ENCODE measurements around the gene CDKL1.

DNA sequence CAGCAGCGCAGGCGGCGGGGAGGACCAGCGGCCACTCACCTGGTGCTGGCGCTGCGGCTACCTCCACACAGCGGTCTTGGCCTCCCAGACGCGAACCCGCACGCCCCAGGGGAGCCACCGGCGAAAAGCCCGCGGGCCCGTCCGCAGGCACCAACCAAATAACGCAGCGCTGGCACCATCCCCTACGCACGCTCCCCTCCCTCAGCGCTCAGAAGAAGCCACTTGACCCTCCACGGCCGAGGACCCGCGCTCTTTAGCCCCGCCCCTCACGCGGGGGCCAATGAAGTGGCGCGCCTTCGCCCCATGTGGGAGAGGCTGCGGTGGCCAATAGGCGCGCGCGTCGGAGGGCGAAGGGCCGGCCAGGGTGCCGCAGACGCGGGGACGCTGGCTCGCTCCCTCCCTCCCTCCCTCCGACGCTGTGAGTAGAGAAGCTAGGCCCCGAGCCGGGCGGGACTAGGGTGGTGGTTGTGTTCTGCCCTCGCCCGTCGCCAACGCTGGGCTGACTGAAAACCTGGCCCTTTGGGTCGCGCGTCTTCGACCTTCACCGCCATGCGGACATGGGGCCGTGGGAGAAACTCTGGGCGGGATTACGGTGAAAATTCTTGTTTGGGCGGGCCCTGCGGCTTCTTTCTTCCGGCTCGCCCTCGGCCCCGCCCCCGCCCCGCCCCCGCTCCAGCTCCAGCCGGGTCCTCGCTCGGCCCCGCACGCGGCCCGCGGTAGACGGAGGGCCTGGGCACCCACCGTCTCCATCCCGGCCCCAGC lies 84.5 kb downstream of the CDKL1 start, which contains the start of the genes DMAC2L and L2HGDH:
- TF ChIP-seq TAF1 (IDR thresholded peaks at IDR 0.05; ENCODE audit: low read depth) (peak; percentile 66), YY1 (IDR thresholded peaks at IDR 0.05; ENCODE audit: low read depth) (no peak; the same call in 1 of the 2 replicates), TEAD4 (IDR thresholded peaks at IDR 0.05) (0 out of 2 replicates have a peak, but pooled peaks have one; percentile 18), TCF12 (IDR thresholded peaks at IDR 0.05; ENCODE audit: low read depth) (peak; percentile 56; the same call in 1 of the 2 replicates), EGR1 (IDR thresholded peaks at IDR 0.05) (peak; percentile 42), FOXM1 (IDR thresholded peaks at IDR 0.05; ENCODE audit: borderline replicate concordance, low read depth) (no peak), CEBPB (IDR thresholded peaks at IDR 0.05) (no peak), ZBTB7A (IDR thresholded peaks at IDR 0.05; ENCODE audit: low read depth) (no peak), RAD21 (IDR thresholded peaks at IDR 0.05; ENCODE audit: low read depth) (no peak), CREB1 (IDR thresholded peaks at IDR 0.05; ENCODE audit: low read depth) (peak; percentile 16; the same call in 1 of the 2 replicates), EP300 (IDR thresholded peaks at IDR 0.05; ENCODE audit: borderline replicate concordance) (no peak)
- TF ChIP-seq, protein P1, sequence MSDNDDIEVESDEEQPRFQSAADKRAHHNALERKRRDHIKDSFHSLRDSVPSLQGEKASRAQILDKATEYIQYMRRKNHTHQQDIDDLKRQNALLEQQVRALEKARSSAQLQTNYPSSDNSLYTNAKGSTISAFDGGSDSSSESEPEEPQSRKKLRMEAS (IDR thresholded peaks at IDR 0.05), result peak; percentile 97
- TF ChIP-seq, protein P2, sequence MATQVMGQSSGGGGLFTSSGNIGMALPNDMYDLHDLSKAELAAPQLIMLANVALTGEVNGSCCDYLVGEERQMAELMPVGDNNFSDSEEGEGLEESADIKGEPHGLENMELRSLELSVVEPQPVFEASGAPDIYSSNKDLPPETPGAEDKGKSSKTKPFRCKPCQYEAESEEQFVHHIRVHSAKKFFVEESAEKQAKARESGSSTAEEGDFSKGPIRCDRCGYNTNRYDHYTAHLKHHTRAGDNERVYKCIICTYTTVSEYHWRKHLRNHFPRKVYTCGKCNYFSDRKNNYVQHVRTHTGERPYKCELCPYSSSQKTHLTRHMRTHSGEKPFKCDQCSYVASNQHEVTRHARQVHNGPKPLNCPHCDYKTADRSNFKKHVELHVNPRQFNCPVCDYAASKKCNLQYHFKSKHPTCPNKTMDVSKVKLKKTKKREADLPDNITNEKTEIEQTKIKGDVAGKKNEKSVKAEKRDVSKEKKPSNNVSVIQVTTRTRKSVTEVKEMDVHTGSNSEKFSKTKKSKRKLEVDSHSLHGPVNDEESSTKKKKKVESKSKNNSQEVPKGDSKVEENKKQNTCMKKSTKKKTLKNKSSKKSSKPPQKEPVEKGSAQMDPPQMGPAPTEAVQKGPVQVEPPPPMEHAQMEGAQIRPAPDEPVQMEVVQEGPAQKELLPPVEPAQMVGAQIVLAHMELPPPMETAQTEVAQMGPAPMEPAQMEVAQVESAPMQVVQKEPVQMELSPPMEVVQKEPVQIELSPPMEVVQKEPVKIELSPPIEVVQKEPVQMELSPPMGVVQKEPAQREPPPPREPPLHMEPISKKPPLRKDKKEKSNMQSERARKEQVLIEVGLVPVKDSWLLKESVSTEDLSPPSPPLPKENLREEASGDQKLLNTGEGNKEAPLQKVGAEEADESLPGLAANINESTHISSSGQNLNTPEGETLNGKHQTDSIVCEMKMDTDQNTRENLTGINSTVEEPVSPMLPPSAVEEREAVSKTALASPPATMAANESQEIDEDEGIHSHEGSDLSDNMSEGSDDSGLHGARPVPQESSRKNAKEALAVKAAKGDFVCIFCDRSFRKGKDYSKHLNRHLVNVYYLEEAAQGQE (IDR thresholded peaks at IDR 0.05; ENCODE audit: low read depth), result no peak
